ENCODE measurements around the gene GTF3C5.
"Not testable (repeated sequence)": the region's sequence is repeated elsewhere in the genome, so short reads cannot be mapped to it uniquely, and the experiment has no call there.

Gene GTF3C5

GRCh38 chr9:133029994-133030316 is 842 bp upstream of the GTF3C5 start:
- no peak for DNase-seq (ENCODE audit: low read depth)
- TF ChIP-seq, protein P1, sequence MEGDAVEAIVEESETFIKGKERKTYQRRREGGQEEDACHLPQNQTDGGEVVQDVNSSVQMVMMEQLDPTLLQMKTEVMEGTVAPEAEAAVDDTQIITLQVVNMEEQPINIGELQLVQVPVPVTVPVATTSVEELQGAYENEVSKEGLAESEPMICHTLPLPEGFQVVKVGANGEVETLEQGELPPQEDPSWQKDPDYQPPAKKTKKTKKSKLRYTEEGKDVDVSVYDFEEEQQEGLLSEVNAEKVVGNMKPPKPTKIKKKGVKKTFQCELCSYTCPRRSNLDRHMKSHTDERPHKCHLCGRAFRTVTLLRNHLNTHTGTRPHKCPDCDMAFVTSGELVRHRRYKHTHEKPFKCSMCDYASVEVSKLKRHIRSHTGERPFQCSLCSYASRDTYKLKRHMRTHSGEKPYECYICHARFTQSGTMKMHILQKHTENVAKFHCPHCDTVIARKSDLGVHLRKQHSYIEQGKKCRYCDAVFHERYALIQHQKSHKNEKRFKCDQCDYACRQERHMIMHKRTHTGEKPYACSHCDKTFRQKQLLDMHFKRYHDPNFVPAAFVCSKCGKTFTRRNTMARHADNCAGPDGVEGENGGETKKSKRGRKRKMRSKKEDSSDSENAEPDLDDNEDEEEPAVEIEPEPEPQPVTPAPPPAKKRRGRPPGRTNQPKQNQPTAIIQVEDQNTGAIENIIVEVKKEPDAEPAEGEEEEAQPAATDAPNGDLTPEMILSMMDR (IDR thresholded peaks at IDR 0.05; ENCODE audit: insufficient read depth, low read depth, low read length, missing control alignments) = no peak
- peak overlapping the region; percentile 91 for H3K4me3 ChIP-seq (ENCODE audit: low read depth, low read length)

DNA sequence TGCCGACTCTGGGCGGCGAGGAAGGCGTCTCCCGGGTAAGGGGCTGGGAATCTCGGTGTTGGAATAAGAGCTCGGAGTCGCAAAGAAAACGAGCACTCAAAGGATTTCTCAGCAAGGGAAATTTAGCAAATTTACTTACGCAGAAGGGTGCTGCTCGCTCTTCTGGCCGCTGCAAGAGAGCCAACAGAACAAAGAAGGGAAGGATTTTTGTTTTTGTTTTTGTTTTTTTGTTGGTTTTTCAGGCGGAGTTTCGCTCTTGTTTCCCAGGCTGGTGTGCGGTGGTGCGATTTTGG is 279 bp downstream of the GTF3C5 start:
- TF ChIP-seq, protein P1 (IDR thresholded peaks at IDR 0.05; ENCODE audit: insufficient read depth, low read depth, low read length, missing control alignments) = no peak
- no peak for DNase-seq (ENCODE audit: low read depth)
- peak overlapping the region; percentile 91 for H3K4me3 ChIP-seq (ENCODE audit: low read depth, low read length)

DNA sequence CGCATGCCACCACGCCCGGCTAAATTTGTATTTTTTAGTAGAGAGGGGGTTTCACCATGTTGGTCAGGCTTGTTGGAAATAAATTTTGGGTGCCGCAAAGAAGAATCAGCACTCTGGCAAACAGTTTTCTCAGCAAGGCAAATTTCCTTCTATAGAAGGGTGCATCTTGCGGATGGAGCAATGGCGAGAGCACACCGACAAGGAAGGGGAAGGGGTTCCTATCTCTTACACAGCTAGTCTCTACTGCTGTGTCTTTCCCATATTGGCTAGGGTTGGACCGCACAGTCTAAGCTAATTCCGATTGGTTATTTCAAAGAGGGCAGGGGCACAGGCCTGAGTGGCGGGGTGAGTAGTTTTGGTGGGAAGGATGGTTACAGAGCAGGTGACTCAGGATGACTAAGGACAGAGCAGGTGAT is 707 bp downstream of the GTF3C5 start:
- DNase-seq (ENCODE audit: low read depth) = no peak
- TF ChIP-seq, protein P1 (IDR thresholded peaks at IDR 0.05; ENCODE audit: insufficient read depth, low read depth, low read length, missing control alignments) = no peak
- peak overlapping the region; percentile 91 for H3K4me3 ChIP-seq (ENCODE audit: low read depth, low read length)

DNA sequence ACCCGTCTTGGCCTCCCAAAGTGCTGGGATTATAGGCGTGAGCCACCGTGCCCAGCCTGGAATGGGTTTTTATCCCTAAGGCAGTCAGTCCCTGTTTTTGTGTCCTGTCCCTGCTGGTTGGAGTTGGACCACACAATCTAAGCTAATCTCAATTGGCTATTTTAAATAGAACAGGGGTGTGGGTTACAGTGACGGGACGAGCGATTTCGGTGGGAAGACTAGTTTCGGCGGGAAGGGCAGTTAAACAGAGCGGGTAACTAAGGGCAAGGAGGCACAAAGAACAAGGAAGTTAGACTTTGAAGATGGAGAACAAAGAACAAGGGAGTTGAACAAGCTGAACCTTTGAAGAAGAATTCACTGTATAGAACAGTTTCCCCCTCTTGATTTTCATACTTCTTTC is 1.4 kb downstream of the GTF3C5 start:
- TF ChIP-seq, protein P1 (IDR thresholded peaks at IDR 0.05; ENCODE audit: insufficient read depth, low read depth, low read length, missing control alignments) = no peak
- DNase-seq (ENCODE audit: low read depth) = no peak
- H3K4me3 ChIP-seq (ENCODE audit: low read depth, low read length) = no peak overlapping the region; the same call in 1 of the 2 replicates

GRCh38 chr9:133035669-133036068 is 4.9 kb downstream of the GTF3C5 start:
- H3K4me3 ChIP-seq (ENCODE audit: low read depth, low read length) = no peak overlapping the region
- TF ChIP-seq, protein P1 (IDR thresholded peaks at IDR 0.05; ENCODE audit: insufficient read depth, low read depth, low read length, missing control alignments) = no peak
- DNase-seq (ENCODE audit: low read depth) = no peak

DNA sequence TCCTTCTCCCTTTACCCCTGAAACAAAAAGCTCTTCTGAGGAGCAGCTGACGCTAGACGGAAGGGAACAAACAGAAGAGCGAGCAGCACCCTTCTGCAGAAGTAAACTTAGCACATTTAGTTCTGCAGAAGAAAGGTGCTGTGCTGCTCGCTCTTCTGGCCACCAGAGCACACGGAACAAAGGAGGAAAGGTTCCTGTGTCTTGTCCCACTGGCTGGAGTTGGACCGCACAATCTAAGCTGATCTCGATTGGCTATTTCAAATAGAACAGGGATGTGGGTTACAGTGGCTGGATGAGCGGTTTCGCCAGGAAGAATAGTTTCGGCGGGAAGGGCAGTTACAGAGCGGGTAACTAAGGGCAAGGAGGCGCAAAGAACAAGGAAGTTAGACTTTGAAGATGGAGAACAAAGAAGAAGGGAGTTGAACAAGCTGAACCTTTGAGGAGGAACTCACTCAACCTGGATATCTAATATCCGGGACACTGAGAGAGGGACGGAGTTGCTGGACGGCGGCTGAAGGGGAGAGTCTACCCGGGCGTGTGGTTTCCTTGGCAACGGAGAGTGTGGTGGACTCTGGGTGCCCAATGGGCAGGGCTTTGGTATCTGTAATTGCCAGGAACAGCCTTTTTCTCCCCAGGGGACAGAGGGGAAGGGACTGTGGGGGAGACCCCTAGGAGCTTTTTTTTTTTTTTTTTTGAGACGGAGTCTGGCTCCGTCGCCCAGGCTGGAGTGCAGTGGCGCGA is 7.1 kb downstream of the GTF3C5 start:
- TF ChIP-seq, protein P1 (IDR thresholded peaks at IDR 0.05; ENCODE audit: insufficient read depth, low read depth, low read length, missing control alignments) = no peak
- DNase-seq (ENCODE audit: low read depth) = no peak
- no peak overlapping the region for H3K4me3 ChIP-seq (ENCODE audit: low read depth, low read length)

GRCh38 chr9:133040892-133041479 is 10.2 kb downstream of the GTF3C5 start:
- H3K4me3 ChIP-seq (ENCODE audit: low read depth, low read length) = not testable (repeated sequence)
- TF ChIP-seq, protein P1 (IDR thresholded peaks at IDR 0.05; ENCODE audit: insufficient read depth, low read depth, low read length, missing control alignments) = peak; percentile 51
- DNase-seq (ENCODE audit: low read depth) = peak; percentile 51
